Putamen (tissue), 1 donor: Measurements from ENCODE around the gene WIPI1.
"Not testable (repeated sequence)": the region's sequence is repeated elsewhere in the genome, so short reads cannot be mapped to it uniquely, and the experiment has no call there.

Source experiments
- DNase-seq: peaks from one replicate; pipeline ENCODE4 v3.0.0-alpha.2; 2016; ENCODE audit warnings: low spot score

The WIPI1 gene

DNA sequence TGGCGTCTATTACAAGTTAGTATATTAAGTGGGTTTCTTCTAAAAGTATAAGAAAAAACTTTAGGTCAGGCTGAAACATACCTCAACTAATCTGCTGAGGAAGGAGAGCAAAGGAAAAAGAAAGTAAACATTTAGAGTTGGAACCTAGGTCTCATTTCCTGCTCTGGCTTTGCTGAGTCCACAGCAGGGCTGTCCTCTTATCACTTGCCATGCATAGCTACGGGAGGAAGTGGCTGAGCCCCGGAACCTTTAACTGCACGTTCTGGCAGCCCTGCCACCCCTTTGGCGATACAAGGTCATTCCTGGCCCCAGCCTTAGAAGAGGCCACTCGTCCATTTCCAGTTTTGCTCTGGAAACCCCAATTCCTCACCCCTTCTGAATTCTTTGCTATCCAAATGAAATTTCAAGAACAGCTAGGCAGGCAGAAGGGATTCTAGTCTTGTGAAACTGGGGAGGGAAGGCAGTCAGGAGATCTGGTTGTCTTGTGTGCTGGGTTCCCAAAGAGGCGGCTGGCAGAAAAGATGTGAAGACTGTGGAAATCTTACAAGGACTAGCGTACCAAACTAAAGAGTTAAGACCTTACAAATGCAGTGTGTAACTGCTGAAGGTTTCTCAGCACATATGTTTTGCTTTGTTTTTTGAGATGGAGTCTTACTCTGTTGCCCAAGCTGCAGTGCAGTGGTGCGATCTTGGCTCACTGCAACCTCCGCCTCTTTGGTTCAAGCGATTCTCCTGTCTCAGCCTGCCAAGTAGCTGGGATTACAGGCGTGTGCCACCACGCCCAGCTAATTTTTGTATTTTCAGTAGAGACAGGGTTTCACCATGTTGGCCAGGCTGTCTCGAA is 19.1 kb downstream of the WIPI1 start:
- no peak for DNase-seq

DNA sequence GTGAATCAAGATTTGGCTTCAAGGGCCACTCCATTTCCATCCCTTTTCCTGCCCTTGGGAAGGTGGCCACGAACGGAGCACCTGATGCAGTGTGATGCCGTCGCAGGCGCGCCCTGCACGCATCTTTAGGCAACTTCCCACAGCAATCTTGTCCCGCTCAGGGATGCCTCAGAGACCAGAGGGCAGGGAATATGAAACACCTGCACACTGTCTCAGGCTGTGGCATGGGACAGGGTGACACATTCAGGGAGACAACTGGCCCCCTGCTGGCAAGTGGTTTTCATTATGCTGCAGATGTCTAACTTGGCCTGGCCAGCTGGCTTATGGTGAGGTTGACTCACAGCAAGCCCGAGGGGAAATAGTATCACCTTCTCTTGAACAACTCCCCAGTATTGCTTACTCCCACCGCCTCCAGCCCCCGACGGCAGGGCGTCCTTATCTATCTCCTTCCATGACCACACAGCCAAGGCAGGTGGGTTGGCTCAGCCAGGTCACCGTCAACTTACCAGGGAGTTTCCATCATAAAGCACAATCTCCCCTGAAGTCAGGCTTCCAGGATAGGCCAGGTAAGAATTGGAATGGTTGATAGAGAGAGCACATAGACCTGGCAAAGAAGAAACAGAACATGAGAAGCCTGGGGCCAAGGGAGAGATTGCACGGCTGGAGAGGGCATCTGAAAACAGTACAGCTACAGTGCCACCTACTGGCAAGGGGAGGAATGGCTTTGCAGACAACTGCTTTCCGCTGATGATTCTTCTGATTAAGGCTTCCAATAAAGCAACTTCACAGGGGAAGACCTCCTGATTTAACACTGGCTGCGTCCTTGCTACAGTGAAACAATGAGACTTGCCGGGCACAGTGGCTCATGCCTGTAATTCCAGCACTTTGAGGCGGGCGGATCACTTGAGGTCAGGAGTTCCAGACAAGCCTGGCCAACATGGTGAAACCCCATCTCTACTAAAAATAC is 21.1 kb downstream of the WIPI1 start:
- DNase-seq, result peak; percentile 30

DNA sequence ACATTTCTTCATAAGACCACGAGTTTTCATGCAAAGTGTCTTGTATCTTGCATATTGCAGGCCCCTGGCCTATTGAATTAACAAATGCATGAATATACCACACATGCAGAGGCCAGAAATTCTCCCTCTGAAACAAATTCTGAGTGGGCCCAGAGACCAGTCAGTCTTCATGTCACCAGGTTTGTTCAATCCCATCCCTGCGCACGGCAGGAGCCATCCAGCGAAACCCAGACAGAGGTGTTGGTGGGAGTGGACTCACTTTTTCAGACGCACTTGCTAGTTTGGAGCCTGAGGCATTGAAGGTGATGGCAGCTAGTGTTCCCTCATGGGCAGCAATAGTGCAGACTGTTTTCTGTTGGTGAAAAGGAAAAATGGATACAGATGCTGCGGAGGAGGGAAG is 21.9 kb downstream of the WIPI1 start:
- no peak for DNase-seq

DNA sequence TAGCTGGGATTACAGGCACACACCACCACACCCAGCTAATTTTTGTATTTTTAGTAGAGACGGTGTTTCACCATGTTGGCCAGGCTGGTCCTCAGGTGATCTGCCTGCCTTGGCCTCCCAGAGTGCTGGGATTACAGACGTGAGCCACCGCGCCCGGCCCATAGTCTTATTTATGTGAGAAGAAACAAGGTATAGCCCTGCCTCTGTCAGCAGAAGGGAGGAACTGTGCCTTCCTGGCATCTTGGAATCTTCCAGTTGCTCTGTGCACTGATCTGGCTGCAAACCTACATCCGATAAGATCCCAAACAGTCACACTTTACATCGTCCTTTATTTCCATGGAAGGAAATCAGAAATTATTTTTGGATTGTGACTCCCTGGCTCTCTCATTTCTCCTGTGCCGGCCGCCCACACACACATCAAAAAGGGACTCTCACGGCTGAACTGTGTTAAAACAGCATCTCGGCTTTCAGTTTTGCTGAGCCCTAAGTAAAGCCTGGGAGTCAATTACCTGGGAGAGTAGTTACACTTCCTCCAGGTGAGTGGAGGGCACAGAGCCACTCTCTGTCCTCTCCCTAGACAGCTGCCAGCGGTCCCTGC is 23.3 kb downstream of the WIPI1 start:
- peak; percentile 38 for DNase-seq

DNA sequence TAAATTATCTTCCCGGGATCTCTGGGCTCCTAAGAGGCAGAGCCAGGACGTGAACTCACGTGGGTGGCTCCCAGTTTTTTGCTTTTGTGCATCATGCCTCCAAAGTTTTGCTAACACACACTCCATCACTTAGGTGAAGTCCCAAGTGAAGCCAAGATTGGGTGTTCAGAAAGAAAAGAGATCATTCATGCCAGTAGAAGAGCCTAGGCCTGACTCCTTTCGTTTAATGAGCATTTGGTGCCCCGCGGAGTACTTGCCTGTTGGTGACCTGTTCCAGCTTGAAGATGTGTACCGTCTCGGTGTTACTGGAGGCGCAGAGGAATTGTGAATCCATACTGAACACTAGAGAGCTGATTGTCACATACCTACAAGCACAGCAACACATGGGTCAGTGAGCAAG is 24.1 kb downstream of the WIPI1 start:
- no peak for DNase-seq

DNA sequence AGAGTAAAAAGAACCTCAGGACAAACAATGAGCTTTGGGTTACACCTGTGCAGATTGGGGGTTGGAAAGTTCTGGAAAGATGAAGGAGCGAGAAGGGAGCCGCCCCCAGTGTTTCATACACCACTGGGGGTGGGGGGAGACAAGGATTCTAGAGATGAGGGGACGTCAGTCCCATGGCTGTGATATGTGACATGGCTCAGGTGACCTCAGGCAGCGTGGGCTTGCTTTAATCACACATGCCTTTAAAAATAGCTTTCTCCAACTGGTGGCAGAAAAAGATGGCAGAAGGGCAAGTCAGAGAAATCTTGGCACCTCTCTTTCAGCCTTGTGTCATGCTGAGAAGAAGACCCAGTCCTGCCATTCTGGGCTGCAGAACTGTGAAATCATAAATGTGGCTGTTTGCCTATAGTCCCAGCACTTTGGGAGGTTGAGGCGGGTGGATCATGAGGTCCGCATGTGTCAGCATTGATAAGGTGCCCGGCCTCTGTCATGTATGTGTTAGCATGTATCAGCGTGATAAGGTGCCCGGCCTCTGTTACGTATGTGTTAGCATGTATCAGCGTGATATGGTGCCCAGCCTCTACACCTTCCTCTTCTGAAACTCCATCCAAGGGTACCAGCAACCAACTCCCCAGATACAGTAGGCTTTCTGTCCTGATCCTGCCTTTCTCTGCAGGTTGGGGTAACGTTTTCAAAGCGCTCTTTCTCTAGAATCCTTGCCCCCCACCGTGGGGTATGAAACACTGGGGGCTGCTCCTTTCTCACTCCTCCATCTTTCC is 25.0 kb downstream of the WIPI1 start:
- no peak for DNase-seq

DNA sequence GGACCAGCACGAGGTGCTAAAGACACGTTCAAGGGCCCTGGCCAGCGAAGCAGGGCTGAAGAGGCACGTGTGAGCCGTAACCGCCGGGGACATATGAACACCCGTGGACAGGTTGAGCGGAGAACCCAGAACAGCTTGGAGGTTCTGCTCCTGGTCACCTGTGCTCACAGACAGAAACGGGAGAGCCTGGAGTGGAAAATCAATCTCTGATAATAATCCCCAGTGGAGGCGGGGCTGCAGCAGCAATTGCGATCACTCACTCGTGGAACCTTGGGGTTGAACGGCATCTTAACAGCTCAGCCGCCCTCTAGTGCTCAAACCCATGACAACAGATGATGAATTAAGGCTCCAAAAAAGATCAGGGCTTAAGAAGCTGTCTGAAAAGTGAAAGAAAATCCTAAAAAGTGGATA is 25.6 kb downstream of the WIPI1 start:
- no peak for DNase-seq

DNA sequence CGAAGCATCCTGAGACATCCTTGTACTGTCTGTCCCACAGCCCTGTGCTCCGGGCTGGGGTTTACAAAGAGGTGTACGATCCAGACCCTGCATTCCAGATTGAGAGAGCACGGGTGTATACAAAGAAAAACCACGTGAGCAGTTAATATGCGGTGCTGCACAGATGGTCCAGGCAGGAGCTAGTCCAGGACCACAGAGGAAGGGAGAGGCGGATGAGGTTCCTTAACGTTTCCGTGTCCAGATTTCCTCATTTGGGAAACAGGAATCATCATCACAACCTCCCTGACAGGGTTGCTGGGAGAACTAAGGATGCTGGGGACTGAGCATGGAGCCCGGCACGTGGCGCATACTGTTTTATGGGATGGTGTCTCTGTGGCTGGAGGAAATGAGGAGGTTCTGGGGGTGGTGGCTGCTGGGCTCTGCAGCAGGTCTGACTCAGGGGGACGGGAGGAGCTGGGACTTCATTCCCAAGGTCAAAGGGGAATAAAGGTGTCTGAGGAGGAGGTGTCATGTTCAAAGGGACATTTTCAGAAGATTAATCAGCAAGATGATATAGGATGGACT is 26.2 kb downstream of the WIPI1 start:
- DNase-seq, result no peak

DNA sequence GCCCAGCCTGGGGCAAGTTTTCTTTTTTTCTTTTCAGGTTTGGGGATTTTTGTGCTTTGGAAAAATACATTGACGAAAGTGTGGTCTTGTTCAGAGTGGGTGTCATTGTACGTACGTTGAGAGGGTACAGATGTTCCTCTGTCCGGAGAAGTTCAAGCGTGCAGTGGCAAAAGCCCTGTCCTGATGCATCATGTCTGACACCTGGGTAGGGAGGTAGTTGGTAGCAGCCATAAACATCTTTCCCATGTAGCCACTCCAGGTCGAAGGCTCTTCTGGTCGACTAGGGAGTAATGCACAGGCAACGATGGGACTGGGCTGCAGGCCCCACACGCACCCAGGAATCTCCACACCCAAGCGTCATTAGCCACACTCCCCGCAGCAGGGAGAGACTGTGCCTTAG is 27.4 kb downstream of the WIPI1 start:
- DNase-seq, result no peak

DNA sequence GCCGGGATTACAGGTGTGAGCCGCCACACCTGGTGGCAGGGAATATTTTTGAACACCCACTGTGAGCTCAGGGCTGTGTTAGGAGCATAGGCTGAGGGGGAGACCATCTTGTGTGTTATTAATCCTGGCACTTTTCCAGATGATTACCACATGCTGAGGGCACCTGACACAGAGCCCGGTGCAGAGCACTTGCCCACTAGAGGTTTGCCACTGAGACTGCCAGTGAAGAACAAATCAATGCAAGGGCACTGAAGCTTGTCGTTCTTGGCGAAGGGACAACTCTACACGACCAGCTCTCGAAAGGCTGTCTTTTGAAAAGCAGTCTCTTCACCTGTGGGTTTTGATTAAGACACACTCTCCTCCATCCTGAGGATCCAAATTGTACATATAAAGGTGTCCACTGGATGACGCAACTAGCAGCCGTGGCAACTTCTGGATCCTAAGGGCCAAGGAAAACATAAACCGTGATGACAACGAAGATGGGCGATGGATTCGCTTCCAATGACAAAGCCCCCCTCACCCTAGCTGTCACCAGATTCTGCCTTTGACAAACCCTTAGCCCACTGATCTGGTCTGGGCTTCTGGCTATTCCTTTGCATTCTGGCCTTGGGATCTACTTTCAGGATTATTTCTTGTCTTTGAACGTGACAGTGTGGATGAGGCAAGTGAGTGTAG is 28.7 kb downstream of the WIPI1 start:
- no peak for DNase-seq

DNA sequence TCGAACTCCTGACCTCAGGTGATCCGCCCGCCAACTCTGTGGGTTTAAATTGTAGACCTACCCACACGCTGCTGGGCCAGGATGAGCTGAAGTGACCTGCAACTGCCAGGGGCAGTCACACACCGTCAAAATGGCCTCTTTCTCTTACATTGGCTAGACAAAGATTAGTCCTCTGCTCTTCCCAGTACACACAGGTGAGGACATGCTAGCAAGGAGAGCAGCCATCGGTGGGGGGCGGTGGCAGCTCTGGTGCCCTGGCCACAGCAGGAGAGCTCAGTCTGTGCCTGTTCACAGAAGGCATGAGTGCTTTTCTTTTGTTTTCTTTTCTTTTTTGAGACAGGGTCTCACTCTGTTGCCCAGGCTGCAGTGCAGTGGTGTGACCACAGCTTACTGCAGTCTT is 29.7 kb downstream of the WIPI1 start:
- no peak for DNase-seq

DNA sequence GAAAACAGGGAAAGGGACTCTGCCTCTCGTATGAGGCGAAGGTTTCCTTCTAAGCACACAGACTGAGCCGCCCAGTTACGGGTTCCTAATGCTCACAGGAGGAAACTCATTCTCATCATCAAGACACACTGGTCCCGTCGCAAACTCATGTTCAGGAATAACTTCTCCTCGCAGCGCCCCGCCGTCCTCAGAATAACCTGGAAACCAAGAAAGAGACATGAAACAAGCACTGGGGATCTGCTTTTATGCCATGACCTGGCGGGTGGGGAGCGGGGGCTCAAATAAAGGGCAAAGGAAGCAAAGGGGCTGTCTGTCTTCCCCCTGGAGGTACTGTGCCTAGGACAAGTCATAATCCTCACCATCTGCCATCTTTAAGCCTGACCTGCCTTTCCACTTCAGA is 31.3 kb downstream of the WIPI1 start:
- no peak for DNase-seq

DNA sequence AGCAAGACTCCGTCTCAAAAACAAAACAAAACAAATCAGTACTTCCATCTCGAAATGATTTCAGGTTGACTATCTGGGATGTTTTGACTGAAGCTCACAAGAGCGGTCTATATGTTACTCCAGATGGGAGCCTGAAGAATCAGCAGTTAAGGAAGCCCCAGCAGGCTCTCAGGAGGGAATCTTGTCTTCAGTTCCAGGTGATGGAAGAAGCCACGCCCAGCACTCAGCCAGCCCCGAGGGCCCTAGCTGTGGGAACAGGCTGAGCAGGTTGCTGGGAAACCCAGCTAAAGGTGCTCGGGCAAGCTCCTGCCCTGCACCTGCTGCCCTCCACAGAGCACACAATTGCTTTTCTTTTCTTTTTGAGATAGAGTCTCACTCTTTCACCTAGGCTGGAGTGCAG is 32.4 kb downstream of the WIPI1 start:
- DNase-seq, result no peak

DNA sequence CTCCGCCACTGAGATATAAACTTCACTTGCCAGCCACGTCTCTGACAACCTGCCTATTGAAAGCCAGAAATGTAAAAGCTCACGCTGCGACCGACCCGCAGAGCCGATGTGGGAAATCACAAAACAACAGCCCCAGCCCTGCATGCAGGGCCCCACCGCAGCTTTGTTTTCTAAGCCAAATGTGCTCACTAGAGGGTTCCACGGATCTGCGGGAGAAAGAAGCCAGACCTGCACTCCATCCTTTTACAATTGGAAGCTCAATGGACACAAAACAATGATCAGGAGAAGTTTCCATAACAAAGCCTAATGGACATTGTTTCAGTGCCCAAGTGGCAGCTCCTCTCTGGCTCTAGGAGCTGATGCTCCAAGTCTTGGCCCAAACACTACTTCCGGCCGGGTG is 33.1 kb downstream of the WIPI1 start:
- DNase-seq, result no peak

DNA sequence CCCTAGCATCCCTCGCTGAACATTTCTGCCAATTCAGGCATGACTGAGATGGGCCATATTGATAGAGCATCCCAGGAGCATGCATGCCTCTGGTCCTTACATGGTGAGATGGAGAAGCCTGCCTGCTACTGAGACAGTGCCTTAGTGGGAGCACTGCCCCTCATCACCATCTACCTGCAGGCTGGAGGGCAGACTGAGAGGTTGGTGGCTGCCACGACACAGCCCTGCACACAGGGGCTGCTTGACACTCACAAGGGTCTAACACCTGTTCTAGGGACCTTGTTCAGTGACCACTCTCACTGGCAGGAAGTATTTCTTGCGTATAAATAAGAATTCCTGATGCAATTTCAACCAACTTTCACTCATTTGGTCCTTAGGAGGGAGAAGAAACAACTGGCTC is 34.0 kb downstream of the WIPI1 start:
- DNase-seq, result no peak

DNA sequence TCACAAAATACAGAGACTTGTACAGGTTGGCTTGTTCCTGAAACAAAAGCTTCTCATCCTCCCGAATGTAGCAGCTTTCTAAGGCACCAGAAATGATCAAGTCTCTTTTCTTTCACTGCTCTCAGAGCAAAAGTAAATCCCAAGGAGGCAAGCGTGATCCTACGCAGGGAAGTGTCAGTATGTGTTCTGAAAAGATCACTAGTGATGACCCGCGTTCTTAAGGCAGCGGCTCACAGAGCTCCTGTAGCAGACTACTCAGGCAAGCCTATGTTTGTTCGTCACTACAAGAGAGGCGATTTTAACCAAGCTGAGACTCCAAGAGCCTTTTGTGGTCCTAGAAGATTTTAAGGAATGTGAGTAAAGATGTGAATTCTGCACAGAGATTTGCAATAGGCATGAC is 34.5 kb downstream of the WIPI1 start:
- no peak for DNase-seq

DNA sequence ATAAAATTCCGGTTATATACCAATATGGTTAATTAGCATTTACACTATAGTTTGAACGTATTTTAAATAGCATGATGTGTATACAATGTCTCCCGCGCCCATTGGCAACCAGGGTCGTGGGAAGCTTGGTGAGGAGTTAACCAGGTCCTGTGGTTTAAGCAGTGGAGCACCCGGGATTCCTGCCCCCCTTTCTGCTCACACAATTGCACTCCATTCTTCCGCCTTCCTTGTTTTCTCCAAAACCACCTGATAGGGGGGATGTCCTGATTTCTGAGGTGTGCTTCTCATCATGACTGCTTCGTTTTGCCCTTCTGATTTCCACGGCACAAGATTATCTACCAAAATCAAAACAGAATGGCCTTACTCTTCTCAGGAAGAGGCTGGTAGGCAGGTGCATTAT is 35.8 kb downstream of the WIPI1 start:
- no peak for DNase-seq

DNA sequence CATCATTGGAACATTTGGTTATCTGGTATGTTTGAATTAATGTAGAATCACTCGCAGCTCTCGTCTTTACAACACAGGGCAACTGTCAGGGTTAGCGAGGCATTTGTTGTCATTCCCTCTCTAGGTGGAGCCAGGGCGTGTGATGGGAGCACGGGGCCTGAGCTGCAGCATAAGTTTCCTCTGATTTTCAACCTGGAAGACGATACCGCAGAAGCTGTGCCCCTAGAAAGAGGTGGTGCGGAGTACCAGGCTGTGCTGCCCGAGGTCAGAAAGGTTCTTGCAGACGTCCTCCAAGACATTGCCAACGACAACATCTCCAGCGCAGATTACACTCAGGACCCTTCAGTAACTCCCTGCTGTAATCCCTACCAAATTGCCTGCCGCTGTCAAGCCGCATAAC is 37.2 kb downstream of the WIPI1 start:
- no peak for DNase-seq

DNA sequence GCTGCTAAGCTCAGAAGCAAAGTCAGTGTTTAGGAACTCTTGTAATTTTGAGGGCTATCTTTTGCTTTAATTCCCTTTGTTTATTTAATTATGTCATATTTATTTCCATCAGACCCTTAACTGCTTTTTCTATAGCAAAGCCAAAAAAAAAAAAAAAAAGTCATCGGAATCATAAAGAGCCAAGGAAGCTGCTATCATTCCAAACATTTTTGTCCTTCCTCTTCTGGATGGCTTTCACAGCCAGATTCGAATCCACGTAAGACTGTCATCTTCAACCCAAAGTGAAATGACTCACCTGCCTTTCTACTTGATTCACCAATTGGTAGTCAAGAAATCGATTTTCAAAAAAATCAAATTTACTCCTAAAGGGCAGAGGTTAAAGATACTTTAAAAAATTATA is 38.4 kb downstream of the WIPI1 start:
- no peak for DNase-seq

DNA sequence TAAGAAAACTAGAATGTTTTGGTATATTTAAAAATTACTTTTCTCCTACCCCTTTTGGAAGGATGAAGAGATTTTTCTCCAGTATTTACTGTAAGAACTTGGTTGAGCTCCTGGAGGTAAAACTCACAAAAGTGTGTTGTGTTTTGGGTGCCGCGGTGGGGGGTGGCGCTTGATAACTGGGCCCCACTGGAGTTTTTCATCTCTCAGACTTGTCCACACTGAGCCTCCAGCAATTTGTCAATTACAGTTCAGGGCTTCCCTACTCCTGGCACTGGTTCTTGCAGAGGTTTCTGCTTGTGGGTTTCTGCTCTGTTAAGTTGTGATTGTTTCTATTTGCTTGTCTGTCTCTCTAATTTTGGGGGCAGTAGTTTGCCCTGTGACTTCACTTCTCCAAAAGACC is 40.0 kb downstream of the WIPI1 start:
- DNase-seq, result no peak

DNA sequence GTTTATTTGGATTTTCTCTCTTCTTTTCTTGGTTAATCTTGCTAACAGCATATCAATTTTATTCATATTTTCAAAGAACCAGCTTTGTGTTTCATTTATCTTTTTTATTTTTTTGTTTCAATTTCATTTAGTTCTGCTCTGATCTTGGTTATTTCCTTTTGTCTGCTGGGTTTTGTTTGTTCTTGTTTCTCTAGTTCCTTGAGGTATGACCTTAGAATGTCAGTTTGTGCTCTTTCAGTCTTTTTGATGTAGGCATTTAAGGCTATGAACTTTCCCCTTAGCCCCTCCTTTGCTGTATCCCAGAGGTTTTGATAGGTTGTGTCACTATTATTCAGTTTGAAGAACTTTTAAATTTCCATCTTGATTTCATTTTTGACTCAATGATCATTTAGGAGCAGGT is 42.4 kb downstream of the WIPI1 start:
- DNase-seq, result not testable (repeated sequence)
